ENCODE data around the gene NOVA2. TPM values are rescaled to one million over a fixed set of nuclear protein-coding genes. Genes with fewer than 3 reads are reported as not detected.

NOVA2 gene
- total RNA-seq, 4 donors from 2014 or later, result 0.74 to 10.9 (median 3.8) TPM

DNA sequence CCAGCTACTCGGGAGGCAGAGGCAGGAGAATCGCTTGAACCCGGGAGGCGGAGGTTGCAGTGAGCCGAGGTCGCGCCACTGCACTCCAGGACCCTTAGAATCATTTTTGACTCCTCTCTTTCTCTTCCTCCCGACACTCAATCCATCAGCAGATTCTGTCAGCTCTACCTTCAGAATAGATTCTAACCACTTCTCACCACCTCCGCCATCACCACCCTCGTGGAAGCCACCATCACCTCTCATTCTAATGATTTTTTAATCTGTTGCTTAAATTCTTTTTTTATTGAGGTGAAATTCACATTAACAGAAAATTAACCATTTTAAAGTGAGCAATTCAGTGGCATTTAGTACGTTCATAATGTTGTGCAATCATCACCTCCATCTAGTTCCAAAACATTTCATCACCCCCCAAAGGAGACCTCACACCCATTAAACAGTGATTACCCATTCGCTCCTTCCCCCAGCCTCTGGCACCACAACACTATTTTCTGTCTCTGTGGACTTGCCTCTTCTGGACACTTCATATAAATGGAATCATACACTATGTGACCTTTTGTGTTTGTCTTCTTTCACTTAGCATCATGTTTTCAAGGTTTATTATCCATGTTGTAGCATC lies 16.6 kb upstream of the NOVA2 start:
- DNase-seq (ENCODE audit: low spot score) (no peak), ATAC-seq (ENCODE audit: low FRiP score) (no peak)
- TF ChIP-seq, protein P1, sequence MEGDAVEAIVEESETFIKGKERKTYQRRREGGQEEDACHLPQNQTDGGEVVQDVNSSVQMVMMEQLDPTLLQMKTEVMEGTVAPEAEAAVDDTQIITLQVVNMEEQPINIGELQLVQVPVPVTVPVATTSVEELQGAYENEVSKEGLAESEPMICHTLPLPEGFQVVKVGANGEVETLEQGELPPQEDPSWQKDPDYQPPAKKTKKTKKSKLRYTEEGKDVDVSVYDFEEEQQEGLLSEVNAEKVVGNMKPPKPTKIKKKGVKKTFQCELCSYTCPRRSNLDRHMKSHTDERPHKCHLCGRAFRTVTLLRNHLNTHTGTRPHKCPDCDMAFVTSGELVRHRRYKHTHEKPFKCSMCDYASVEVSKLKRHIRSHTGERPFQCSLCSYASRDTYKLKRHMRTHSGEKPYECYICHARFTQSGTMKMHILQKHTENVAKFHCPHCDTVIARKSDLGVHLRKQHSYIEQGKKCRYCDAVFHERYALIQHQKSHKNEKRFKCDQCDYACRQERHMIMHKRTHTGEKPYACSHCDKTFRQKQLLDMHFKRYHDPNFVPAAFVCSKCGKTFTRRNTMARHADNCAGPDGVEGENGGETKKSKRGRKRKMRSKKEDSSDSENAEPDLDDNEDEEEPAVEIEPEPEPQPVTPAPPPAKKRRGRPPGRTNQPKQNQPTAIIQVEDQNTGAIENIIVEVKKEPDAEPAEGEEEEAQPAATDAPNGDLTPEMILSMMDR (IDR thresholded peaks at IDR 0.05), result no peak

GRCh38 chr19:45985321-45985720 lies 11.7 kb upstream of the NOVA2 start:
- TF ChIP-seq, protein P1 (IDR thresholded peaks at IDR 0.05), result no peak
- no peak for DNase-seq (ENCODE audit: low spot score)
- ATAC-seq (ENCODE audit: low FRiP score), result no peak

- TF ChIP-seq, protein P1 (IDR thresholded peaks at IDR 0.05), result no peak
- DNase-seq (ENCODE audit: low spot score) (no peak), ATAC-seq (ENCODE audit: low FRiP score) (no peak)
These were observed 7.7 kb upstream of the NOVA2 start for GRCh38 chr19:45981350-45981749.

DNA sequence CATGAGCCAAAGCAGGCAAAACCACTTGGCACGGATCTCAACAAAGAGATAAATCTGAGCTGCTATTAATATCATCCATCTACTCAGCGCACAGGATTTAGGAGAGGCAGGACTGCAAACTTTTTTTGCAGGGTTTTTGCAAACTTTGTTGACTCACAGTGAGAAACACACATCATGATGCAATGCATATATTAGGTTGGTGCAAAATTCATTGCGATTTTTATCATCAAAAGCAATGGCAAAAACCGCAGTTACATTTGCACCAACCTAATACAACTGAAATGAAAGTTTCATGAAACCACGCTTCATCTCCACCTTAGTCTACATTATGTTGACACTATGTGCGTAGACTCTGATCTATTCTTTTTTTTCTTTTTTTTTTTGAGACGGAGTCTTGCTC lies 4.5 kb upstream of the NOVA2 start:
- DNase-seq (ENCODE audit: low spot score), result no peak
- ATAC-seq (ENCODE audit: low FRiP score), result no peak
- TF ChIP-seq, protein P1 (IDR thresholded peaks at IDR 0.05), result no peak

- TF ChIP-seq, protein P1 (IDR thresholded peaks at IDR 0.05), result no peak
- DNase-seq (ENCODE audit: low spot score) (no peak), ATAC-seq (ENCODE audit: low FRiP score) (no peak)
These were observed 2.5 kb upstream of the NOVA2 start for GRCh38 chr19:45976178-45976577.

GRCh38 chr19:45975306-45976070 lies 1.8 kb upstream of the NOVA2 start:
- DNase-seq (ENCODE audit: low spot score), result no peak
- TF ChIP-seq, protein P1 (IDR thresholded peaks at IDR 0.05), result no peak
- no peak for ATAC-seq (ENCODE audit: low FRiP score)
